ENCODE measurements around the gene VWA8. TPM values are rescaled to one million over a fixed set of nuclear protein-coding genes. Genes with fewer than 3 reads are reported as not detected.
"Not testable (repeated sequence)": the region's sequence is repeated elsewhere in the genome, so short reads cannot be mapped to it uniquely, and the experiment has no call there.

Gene VWA8
- total RNA-seq, 2 experiments from 2014 or later = 21.7 to 26.2 TPM

DNA sequence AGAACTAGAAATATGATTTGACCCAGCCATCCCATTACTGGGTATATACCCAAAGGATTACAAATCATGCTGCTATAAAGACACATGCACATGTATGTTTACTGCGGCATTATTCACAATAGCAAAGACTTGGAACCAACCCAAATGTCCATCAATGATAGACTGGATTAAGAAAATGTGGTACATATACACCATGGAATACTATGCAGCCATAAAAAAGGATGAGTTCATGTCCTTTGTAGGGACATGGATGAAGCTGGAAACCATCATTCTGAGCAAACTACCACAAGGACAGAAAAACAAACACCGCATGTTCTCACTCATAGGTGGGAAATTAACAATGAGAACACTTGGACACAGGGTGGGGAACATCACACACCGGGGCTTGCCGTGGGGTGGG, 38.0 kb downstream of the VWA8 start:
- H3K27ac Mint-ChIP-seq; intact Hi-C loops (cut with DNase I, micrococcal nuclease); ATAC-seq; H3K27me3 Mint-ChIP-seq; POLR2A ChIA-PET; H3K4me3 Mint-ChIP-seq; DNase-seq; CTCF ChIA-PET: not testable (repeated sequence)
- Mint-ChIP-seq H3K9me3 (ENCODE audit: low read depth) (peaks cover 21% of the 10 kb centered on the region), H3K36me3 (ENCODE audit: low read depth) (peaks cover 64% of the 10 kb centered on the region), H3K4me1 (peaks cover 67% of the 10 kb centered on the region)

DNA sequence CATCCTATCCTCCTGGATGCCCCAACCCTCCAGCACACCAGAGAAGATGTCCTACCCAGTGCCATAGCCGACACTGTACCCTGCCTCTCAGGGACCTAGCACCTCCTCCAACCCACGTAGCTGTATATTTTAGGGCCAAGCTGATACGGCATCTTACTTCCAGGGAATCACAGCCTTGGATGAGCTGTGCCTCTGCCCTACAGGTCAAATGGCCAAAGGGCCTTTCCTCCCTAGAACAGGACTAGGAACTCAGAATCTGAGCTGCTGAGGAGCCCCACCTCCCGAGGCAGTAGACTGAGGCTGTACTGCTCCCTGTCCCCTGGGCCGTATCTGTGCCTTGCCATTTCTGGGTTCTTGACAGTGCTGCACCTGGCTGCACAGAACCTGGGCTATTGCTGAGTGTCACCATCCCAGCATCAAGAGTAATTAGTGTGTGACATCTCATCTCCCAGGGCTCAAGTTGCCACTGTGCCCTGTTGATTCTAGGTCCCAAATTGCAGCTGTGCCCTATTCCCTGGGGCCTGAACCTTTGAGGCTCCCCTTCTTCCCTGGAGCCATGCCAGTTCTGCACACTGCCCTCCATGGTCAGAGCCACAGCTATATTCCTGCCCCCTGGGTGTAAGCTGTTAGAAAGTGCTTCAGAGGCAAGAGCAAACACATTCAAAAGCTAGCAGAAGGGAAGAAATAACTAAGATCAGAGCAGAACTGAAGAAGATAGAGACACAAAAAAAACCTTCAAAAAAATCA, 41.0 kb downstream of the VWA8 start:
- no peak for ATAC-seq
- H3K4me1 Mint-ChIP-seq = peaks cover 72% of the 10 kb centered on the region
- DNase-seq = no peak
- intact Hi-C loops (cut with DNase I, micrococcal nuclease) = loop anchor here (5.0 to 10.0 kb wide), 6 partner anchors 352 to 743 kb away; partner anchors contain the start of gene AKAP11 (in 2 of the 2)
- H3K27me3 Mint-ChIP-seq = no peaks in the 10 kb centered on the region
- H3K9me3 Mint-ChIP-seq (ENCODE audit: low read depth) = peaks cover 15% of the 10 kb centered on the region
- ChIA-PET POLR2A (interaction anchor here (0.8 to 1.9 kb wide), 2 partner anchors 11 to 40 kb away, joined by 3 to 6 read pairs; no protein-coding TSS in a partner anchor), CTCF (interaction anchor here (0.6 to 0.7 kb wide), 3 partner anchors 12 to 58 kb away, joined by 3 read pairs; no protein-coding TSS in a partner anchor)
- H3K4me3 Mint-ChIP-seq = no peak overlapping the region
- H3K27ac Mint-ChIP-seq = peak overlapping the region; percentile 75
- H3K36me3 Mint-ChIP-seq (ENCODE audit: low read depth) = peaks cover 44% of the 10 kb centered on the region

DNA sequence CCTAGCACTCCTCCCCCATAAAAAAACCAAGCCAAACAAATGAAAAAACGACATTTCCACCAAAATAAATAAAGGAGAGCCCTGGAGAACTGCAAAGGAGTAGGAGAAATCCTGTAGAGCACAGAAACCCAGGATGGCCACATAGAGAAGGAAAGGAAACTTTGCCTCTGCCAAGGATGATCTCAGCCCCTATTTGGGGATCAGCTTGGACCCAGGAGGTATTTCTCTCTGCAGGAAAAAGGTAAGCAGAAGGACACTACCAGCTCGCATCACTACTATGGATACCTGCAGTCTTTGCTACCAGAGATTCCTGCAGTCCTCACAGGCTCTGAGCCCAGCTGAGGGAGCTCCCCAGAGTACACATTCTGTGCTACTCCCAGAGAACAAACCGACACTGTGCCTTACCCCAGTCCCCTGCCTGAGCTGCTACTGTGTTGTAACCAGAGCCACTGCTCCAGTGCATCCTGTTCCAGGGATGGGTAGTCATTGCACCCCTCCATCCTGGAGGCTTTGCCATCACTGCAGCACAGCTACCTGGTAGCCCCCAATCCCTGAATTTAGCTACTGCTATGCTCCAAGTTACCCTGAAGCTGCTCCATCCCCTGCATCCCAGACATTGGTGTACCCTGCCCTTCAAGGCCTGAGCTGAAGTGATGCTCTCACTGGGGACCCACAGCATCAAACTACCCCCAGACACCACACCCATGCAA, 41.7 kb downstream of the VWA8 start:
- ATAC-seq (no peak), DNase-seq (no peak)
- no peak overlapping the region for H3K4me3 Mint-ChIP-seq
- H3K27ac Mint-ChIP-seq = peak overlapping the region; percentile 75
- intact Hi-C loops (cut with DNase I, micrococcal nuclease) = loop anchor here (5.0 to 10.0 kb wide), 6 partner anchors 353 to 742 kb away; partner anchors contain the start of gene AKAP11 (in 2 of the 2)
- peaks cover 11% of the 10 kb centered on the region for H3K9me3 Mint-ChIP-seq (ENCODE audit: low read depth)
- H3K4me1 Mint-ChIP-seq = peaks cover 73% of the 10 kb centered on the region
- H3K36me3 Mint-ChIP-seq (ENCODE audit: low read depth) = peaks cover 42% of the 10 kb centered on the region
- H3K27me3 Mint-ChIP-seq = no peaks in the 10 kb centered on the region
- ChIA-PET POLR2A (interaction anchor here (0.8 to 1.9 kb wide), 2 partner anchors 12 to 41 kb away, joined by 3 to 6 read pairs; no protein-coding TSS in a partner anchor), CTCF (interaction anchor here (0.6 to 1.2 kb wide), 3 partner anchors 13 to 192 kb away, joined by 3 read pairs; no protein-coding TSS in a partner anchor)

DNA sequence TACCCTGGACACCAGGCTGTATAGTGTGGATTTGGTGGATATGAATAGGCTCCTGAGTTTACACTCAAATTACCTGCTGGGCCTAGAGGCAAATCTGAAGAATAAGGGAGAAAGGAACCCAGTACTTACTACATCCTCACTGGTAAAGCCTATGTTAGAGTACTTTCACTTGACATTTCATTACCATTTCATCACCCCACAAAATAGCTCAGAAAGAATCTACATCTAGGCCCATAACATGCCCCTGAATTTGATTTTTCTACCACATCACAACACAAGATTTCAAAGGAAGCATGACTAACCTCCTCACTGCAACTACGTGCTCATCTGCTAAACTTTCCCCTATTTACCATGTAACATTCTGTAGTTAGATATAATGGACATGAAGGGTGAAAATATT, 43.3 kb downstream of the VWA8 start:
- H3K27ac Mint-ChIP-seq = peak overlapping the region; percentile 98
- peak; percentile 18 for DNase-seq
- H3K4me3 Mint-ChIP-seq = peak overlapping the region; percentile 60
- peak; percentile 83 for ATAC-seq
- ChIA-PET POLR2A (interaction anchor here (0.6 to 2.8 kb wide), 10 partner anchors 9 to 461 kb away, joined by 3 to 16 read pairs (median 4); partner anchors contain the start of gene DGKH), CTCF (interaction anchor here (0.6 to 3.3 kb wide), 8 partner anchors 9 to 904 kb away, joined by 3 to 14 read pairs (median 6); no protein-coding TSS in a partner anchor)
- H3K9me3 Mint-ChIP-seq (ENCODE audit: low read depth) = no peaks in the 10 kb centered on the region
- peaks cover 69% of the 10 kb centered on the region for H3K4me1 Mint-ChIP-seq
- intact Hi-C loops (cut with DNase I, micrococcal nuclease) = loop anchor here (1.0 to 10.0 kb wide), 10 partner anchors 11 to 740 kb away; partner anchors contain the start of genes AKAP11 (in 2 of the 2) and DGKH (in 1 of the 2)
- H3K27me3 Mint-ChIP-seq = no peaks in the 10 kb centered on the region
- H3K36me3 Mint-ChIP-seq (ENCODE audit: low read depth) = peaks cover 26% of the 10 kb centered on the region

DNA sequence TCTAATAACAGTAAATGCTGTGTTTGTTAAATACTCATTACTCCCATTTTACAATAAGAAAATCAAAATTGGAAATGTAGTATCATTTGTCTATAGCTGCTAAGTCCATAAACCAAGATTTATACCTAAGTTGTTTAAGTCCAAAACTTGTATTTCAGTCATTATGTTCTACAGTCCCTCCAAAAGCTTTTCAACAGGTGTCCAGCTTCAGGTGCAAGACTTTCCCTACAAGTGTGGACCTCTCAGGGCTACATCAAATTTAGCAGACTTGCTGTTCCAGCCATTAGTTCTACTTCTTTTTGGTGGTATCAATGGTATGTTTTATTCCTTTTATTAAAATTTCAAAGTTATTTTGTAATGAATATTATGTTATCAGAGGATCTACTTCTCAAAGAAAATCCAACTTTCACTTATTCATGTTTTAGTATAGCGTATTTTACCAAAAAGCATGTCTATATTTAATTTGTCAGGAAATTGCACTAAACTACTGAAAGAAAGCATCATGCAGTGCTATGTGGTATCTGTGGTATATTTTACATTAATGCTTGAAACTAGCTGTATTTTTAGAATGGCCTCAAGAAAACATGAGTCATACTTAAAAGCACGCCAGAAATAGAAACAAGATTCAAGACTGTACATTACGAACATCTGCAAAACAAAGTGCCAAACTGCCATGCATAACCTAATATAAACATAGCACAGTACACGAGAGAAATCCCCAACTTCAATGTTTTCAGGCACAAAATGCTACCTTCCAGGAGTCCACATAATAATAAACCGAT, 44.5 kb downstream of the VWA8 start:
- DNase-seq (no peak), ATAC-seq (peak; percentile 66)
- Mint-ChIP-seq H3K36me3 (ENCODE audit: low read depth) (peaks cover 16% of the 10 kb centered on the region), H3K4me3 (peak overlapping the region; percentile 57), H3K9me3 (ENCODE audit: low read depth) (no peaks in the 10 kb centered on the region), H3K27ac (peak overlapping the region; percentile 97), H3K4me1 (peaks cover 67% of the 10 kb centered on the region), H3K27me3 (no peaks in the 10 kb centered on the region)
- intact Hi-C loops (cut with DNase I, micrococcal nuclease) = loop anchor here (1.0 to 10.0 kb wide), 12 partner anchors 15 to 739 kb away; partner anchors contain the start of genes AKAP11 (in 2 of the 2) and DGKH (in 1 of the 2)
- ChIA-PET CTCF (interaction anchor here (0.7 to 3.3 kb wide), 10 partner anchors 9 to 360 kb away, joined by 3 to 14 read pairs (median 7); no protein-coding TSS in a partner anchor), POLR2A (interaction anchor here (0.6 to 2.8 kb wide), 11 partner anchors 10 to 945 kb away, joined by 3 to 16 read pairs (median 3); partner anchors contain the start of genes DGKH and VWA8)

DNA sequence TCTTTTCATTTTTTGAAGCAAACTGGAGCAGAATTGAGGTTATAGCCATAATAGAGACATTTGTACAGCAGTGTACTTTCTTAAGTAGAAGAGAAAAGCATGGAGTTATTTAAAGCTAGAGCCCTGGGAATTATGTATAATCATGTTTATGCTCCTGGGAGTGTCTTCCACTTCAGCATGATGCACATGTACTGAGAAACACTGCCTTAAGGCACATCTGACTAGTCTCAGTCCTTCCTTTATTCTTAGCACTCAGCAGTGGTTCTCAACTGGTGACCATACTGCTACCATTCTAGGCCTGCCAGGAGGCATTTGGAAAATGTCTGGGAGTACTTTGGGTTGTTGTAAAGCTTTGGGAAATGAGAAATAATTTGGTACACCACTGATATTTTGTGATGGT, 45.8 kb downstream of the VWA8 start:
- peak overlapping the region; percentile 87 for H3K27ac Mint-ChIP-seq
- CTCF ChIA-PET = interaction anchor here (1.4 to 2.2 kb wide), 3 partner anchors 11 to 48 kb away, joined by 7 to 10 read pairs (median 9); no protein-coding TSS in a partner anchor

DNA sequence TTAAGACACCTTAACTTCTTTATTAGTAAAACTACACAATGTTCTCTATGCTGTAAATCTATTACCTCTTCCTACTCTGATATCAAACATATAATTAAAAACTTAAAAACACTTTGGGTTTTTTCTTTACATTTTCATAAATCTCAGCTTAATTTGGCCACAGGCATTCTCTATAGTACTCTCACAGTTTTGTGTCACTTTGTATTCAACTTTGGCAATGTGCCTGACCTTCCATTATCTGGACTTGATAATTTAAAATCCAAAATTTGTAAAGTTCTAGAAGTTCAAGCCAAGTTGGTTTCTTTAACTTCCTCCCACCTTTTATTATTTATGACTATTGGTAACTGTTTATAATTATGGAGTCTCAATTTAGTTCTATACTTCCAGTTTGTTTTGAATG, 46.4 kb downstream of the VWA8 start:
- peaks cover 64% of the 10 kb centered on the region for H3K4me1 Mint-ChIP-seq

More for the DNA sequence above, 45.8 kb downstream of the VWA8 start:
- Mint-ChIP-seq H3K4me3 (no peak overlapping the region), H3K27me3 (no peaks in the 10 kb centered on the region), H3K9me3 (ENCODE audit: low read depth) (no peaks in the 10 kb centered on the region), H3K4me1 (peaks cover 65% of the 10 kb centered on the region), H3K36me3 (ENCODE audit: low read depth) (peaks cover 15% of the 10 kb centered on the region)
- POLR2A ChIA-PET = no interaction called here
- intact Hi-C loops (cut with DNase I, micrococcal nuclease) = loop anchor here (5.0 to 10.0 kb wide), 6 partner anchors 357 to 738 kb away; partner anchors contain the start of gene AKAP11 (in 2 of the 2)
- no peak for DNase-seq
- no peak for ATAC-seq

DNA sequence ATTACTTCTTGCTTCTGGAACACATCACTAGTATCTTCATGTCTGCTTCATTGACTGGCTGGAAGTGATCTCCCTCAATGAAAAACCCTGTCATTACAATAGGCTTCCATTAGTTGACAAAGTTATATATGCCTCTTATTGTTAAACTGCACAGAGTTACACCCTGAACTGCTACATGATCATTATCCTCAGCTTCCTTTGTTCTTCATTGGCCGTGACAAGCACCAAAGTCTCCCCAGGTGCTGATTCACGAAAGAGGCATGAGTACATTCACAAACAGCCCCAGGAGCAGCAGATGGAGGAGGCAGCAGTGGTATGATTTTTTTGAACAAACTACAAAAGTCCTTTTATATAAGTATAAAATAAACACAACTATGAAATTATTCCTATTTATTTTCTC, 51.4 kb downstream of the VWA8 start:
- intact Hi-C loops (cut with DNase I, micrococcal nuclease) = loop anchor here (5.0 to 10.0 kb wide), 2 partner anchors 242 to 305 kb away; no protein-coding TSS in a partner anchor
- no peak for ATAC-seq
- no peaks in the 10 kb centered on the region for H3K27me3 Mint-ChIP-seq
- no peak for DNase-seq
- H3K4me3 Mint-ChIP-seq = no peak overlapping the region
- POLR2A ChIA-PET = no interaction called here
- peak overlapping the region; percentile 13 for H3K27ac Mint-ChIP-seq
- CTCF ChIA-PET = no interaction called here
- H3K4me1 Mint-ChIP-seq = peaks cover 40% of the 10 kb centered on the region
- H3K36me3 Mint-ChIP-seq (ENCODE audit: low read depth) = peaks cover 31% of the 10 kb centered on the region
- H3K9me3 Mint-ChIP-seq (ENCODE audit: low read depth) = no peaks in the 10 kb centered on the region

More for the DNA sequence above, 46.4 kb downstream of the VWA8 start:
- H3K4me3 Mint-ChIP-seq = no peak overlapping the region
- peak overlapping the region; percentile 87 for H3K27ac Mint-ChIP-seq
- DNase-seq (no peak), ATAC-seq (no peak)
- ChIA-PET POLR2A (no interaction called here), CTCF (interaction anchor here (0.7 to 2.2 kb wide), 2 partner anchors 10 to 15 kb away, joined by 3 to 9 read pairs; no protein-coding TSS in a partner anchor)
- H3K36me3 Mint-ChIP-seq (ENCODE audit: low read depth) = peaks cover 15% of the 10 kb centered on the region
- no peaks in the 10 kb centered on the region for H3K27me3 Mint-ChIP-seq
- H3K9me3 Mint-ChIP-seq (ENCODE audit: low read depth) = no peaks in the 10 kb centered on the region
- intact Hi-C loops (cut with DNase I, micrococcal nuclease) = loop anchor here (10.0 kb wide), 2 partner anchors 360 to 420 kb away; partner anchors contain the start of gene AKAP11 (in 1 of the 2)

DNA sequence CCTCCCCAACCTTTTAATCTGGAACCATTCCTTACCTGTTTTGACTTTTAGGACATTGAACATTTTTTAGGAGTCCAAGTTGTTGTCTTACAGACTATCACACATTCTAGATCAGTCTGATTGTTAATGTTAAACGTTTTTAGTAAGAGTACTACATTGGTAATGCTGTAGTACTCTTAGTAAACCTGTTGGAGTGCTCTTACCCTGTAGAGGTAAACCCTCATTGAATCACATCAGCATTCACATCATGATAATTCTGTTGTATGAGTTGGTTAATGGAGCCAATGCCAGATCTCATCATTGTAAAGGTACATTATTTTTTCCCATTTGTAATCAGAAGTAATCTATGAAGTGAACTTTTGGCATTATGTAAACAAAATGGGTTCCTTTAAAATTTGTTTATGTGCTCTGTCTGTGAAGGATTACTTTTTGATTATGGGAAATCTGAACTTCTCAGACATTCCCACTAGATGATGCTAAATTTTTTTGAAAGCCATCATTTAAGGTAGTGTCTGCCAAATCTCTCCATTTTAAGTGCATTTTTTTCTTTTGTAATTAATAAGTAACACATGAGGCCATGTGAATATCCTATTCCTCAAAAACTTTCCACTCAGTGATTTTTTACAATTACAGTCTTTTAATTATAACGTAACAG, 55.2 kb downstream of the VWA8 start:
- ChIA-PET POLR2A (no interaction called here), CTCF (interaction anchor here (0.8 to 3.2 kb wide), 6 partner anchors 11 to 238 kb away, joined by 3 to 14 read pairs (median 8); no protein-coding TSS in a partner anchor)
- Mint-ChIP-seq H3K9me3 (ENCODE audit: low read depth) (no peaks in the 10 kb centered on the region), H3K27ac (peak overlapping the region; percentile 3), H3K4me1 (peaks cover 35% of the 10 kb centered on the region), H3K27me3 (no peaks in the 10 kb centered on the region), H3K4me3 (no peak overlapping the region), H3K36me3 (ENCODE audit: low read depth) (peaks cover 33% of the 10 kb centered on the region)
- DNase-seq (no peak), ATAC-seq (peak; percentile 78)
- intact Hi-C loops (cut with DNase I, micrococcal nuclease) = loop anchor here (1.0 to 10.0 kb wide), 4 partner anchors 55 to 309 kb away; partner anchors contain the start of gene VWA8 (in 1 of the 2)
